CD4-positive, alpha-beta T cell (primary cell): ENCODE data around the gene IP6K3. TPM values are rescaled to one million over a fixed set of nuclear protein-coding genes. Genes with fewer than 3 reads are reported as not detected.

Experiments used
- ATAC-seq: fragments of 200-7000 bp; cut with Tn5 transposase; one replicate; pipeline ENCODE4 v1.10.0; 2022; ENCODE audit warnings: mild to moderate bottlenecking; ENCODE audit not compliant: poor library complexity
- CTCF ChIA-PET: fragments of 350-600 bp; sonication (Branson Sonifier 250); formaldehyde crosslinking; loops from one replicate; lab custom pipeline; 2021; ENCODE audit warnings: antibody characterized with exemption, inconsistent platforms; lab: Charles Lee
- POLR2A ChIA-PET: fragments of 350-600 bp; sonication (Branson Sonifier 250); formaldehyde crosslinking; loops from one replicate; lab custom pipeline; 2021; ENCODE audit warnings: antibody characterized with exemption, inconsistent platforms; lab: Charles Lee
- DNase-seq, 14 experiments: peaks; one replicate each; pipeline ENCODE4 v3.0.0-alpha.2; 2013 to 2020; ENCODE audit warnings: mixed read lengths in 2 of 14
- H3K27ac ChIP-seq, 2 donors: one replicate each; pipeline versions ENCODE4 v1.5.1 to v1.7.0; 2013; ENCODE audit warnings: low read length in 2 of 2, low read depth in 1 of 2, mild to moderate bottlenecking in 1 of 2
- H3K27me3 ChIP-seq, 2 experiments: 1 replicate in 1 of 2; 2 replicates in 1 of 2; pipeline versions ENCODE4 v1.6.1 to v1.7.0; 2013; ENCODE audit warnings: low read length in 2 of 2, control low read depth in 1 of 2, mild to moderate bottlenecking in 1 of 2, moderate library complexity in 1 of 2; ENCODE audit not compliant: insufficient read depth in 2 of 2, control insufficient read depth in 1 of 2
- H3K36me3 ChIP-seq: one replicate; pipeline ENCODE4 v1.6.1; 2013; ENCODE audit warnings: low read length, control low read depth; ENCODE audit not compliant: insufficient read depth
- H3K4me1 ChIP-seq: one replicate; pipeline ENCODE4 v1.6.1; 2013; ENCODE audit warnings: low read length, control low read depth; ENCODE audit not compliant: insufficient read depth
- H3K4me3 ChIP-seq: one replicate; pipeline ENCODE4 v1.5.1; 2013; ENCODE audit warnings: mild to moderate bottlenecking, low read length, moderate library complexity
- H3K9me3 ChIP-seq, 2 experiments: 1 replicate in 1 of 2; 2 replicates in 1 of 2; pipeline versions ENCODE4 v1.6.1 to v1.7.0; 2013; ENCODE audit warnings: low read length in 2 of 2, mild to moderate bottlenecking in 2 of 2, control low read depth in 1 of 2, moderate library complexity in 1 of 2; ENCODE audit not compliant: control insufficient read depth in 1 of 2, insufficient read depth in 1 of 2
- H3K27ac Mint-ChIP-seq: one replicate; pipeline ENCODE4 v1.8.0; 2020; ENCODE audit warnings: mixed read lengths
- H3K27me3 Mint-ChIP-seq: one replicate; pipeline ENCODE4 v1.8.0; 2021; ENCODE audit warnings: mixed read lengths
- H3K36me3 Mint-ChIP-seq: one replicate; pipeline ENCODE4 v1.8.0; 2021; ENCODE audit warnings: low read depth, mixed read lengths
- H3K4me1 Mint-ChIP-seq: one replicate; pipeline ENCODE4 v1.8.0; 2021; ENCODE audit warnings: low read depth, mixed read lengths
- H3K4me3 Mint-ChIP-seq: one replicate; pipeline ENCODE4 v1.8.0; 2020; ENCODE audit warnings: mild to moderate bottlenecking, mixed read lengths
- H3K9me3 Mint-ChIP-seq: one replicate; pipeline ENCODE4 v1.8.0; 2020; ENCODE audit warnings: mixed read lengths
- intact Hi-C, 2 experiments: fragments of 100-400 bp; cut with DNase I in 1 of 2; cut with micrococcal nuclease in 1 of 2; formaldehyde crosslinking; loops; one replicate each; pipeline versions ENCODE4 v1.15.1 to v1.9.0; 2023 to 2025; cut with DNase I, micrococcal nuclease
- total RNA-seq, 174 experiments: library from RNA in 2 of 174; stranded (reverse) in 2 of 174; gene quantifications; one replicate each; pipeline ENCODE4 v1.2.3 and lab custom pipeline; 2021 to 2026
- TF ChIP-seq, protein P1 (sequence below): fragments of 200-600 bp; IDR thresholded peaks from one replicate; pipeline ENCODE4 v1.8.0; 2022; ENCODE audit warnings: antibody characterized with exemption, mild to moderate bottlenecking

IP6K3 gene
- total RNA-seq, 2 experiments from 2014 or later = not detected

DNA sequence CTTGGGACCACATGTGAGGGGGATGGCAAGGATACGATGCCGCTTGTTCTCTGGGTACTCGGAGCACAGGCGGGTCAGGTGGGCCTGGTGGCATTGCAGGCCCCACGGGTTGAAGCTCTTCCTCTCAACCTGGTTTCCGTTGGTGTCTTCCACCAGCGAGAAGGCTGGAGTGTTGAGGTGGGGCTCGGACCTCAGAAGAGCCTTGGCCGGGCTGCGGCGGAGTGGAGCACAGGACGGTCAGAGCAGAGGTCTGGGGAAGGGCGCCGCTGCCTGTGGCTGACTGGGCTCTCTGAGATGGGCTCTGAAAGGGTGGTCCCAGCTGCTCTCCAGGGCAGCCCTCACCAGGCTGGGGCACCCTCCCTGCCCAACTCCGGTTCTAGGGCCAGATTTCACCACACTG, 20.0 kb downstream of the IP6K3 start:
- intact Hi-C loops = no loop called here
- H3K4me3 Mint-ChIP-seq = no peak overlapping the region
- ATAC-seq = no peak
- Histone ChIP-seq H3K27me3 (no peaks in the 10 kb centered on the region), H3K27ac (no peak overlapping the region), H3K4me3 (no peak overlapping the region), H3K9me3 (no peaks in the 10 kb centered on the region), H3K4me1 (peaks cover 17% of the 10 kb centered on the region), H3K36me3 (no peaks in the 10 kb centered on the region)
- no peaks in the 10 kb centered on the region for H3K9me3 Mint-ChIP-seq
- no peak overlapping the region for H3K27ac Mint-ChIP-seq
- DNase-seq = no peak
- H3K27me3 Mint-ChIP-seq = no peaks in the 10 kb centered on the region
- ChIA-PET CTCF (no interaction called here), POLR2A (no interaction called here)
- H3K4me1 Mint-ChIP-seq = peaks cover 27% of the 10 kb centered on the region
- no peaks in the 10 kb centered on the region for H3K36me3 Mint-ChIP-seq
- TF ChIP-seq, protein P1, sequence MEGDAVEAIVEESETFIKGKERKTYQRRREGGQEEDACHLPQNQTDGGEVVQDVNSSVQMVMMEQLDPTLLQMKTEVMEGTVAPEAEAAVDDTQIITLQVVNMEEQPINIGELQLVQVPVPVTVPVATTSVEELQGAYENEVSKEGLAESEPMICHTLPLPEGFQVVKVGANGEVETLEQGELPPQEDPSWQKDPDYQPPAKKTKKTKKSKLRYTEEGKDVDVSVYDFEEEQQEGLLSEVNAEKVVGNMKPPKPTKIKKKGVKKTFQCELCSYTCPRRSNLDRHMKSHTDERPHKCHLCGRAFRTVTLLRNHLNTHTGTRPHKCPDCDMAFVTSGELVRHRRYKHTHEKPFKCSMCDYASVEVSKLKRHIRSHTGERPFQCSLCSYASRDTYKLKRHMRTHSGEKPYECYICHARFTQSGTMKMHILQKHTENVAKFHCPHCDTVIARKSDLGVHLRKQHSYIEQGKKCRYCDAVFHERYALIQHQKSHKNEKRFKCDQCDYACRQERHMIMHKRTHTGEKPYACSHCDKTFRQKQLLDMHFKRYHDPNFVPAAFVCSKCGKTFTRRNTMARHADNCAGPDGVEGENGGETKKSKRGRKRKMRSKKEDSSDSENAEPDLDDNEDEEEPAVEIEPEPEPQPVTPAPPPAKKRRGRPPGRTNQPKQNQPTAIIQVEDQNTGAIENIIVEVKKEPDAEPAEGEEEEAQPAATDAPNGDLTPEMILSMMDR = no peak

DNA sequence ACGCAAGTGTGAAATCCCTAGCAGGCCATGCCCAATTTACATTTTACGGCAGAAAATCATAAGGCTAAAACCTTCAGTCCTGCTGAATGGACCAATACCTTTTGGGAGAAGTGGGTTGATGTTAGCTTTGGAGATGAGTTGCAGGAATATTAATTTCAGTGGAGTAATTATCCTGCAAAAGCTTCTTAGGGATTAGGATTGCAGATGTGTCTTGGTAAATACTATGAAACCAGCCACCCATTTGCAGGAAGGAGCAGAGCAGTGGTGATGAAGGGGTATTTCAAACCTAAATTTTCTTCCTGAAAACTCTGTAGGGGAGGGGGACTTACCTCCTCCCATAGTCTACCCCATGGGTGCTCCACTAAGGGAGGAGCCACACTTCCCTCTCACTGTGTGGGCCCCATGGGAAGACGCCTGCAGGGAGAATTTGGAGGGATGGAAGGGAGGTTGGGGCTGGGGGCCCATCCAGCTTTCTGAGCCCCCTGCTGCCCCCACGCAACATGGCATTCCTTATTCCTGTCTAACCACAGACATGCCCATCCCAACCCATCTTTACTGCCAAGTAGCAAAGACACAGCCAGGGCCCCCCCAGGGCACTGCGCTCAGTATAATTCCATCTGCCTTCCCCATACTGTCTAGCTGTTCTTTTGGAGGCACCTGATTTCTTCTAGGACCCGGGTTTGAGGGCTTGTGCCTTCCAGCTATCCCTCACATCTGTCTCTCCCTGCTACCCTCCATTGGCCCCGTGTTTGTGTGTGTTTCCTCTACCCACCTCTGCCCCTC, 20.6 kb downstream of the IP6K3 start:
- Mint-ChIP-seq H3K4me1 (peaks cover 27% of the 10 kb centered on the region), H3K9me3 (no peaks in the 10 kb centered on the region), H3K4me3 (no peak overlapping the region), H3K27me3 (no peaks in the 10 kb centered on the region), H3K27ac (no peak overlapping the region), H3K36me3 (no peaks in the 10 kb centered on the region)
- Histone ChIP-seq H3K27me3 (no peaks in the 10 kb centered on the region), H3K27ac (no peak overlapping the region), H3K4me3 (no peak overlapping the region), H3K9me3 (no peaks in the 10 kb centered on the region), H3K4me1 (peaks cover 17% of the 10 kb centered on the region), H3K36me3 (no peaks in the 10 kb centered on the region)
- TF ChIP-seq, protein P1 = no peak
- no peak for ATAC-seq
- intact Hi-C loops = no loop called here
- ChIA-PET CTCF (interaction anchor here (1.0 kb wide), 1 partner anchor 18 kb away, joined by 3 read pairs; no protein-coding TSS in a partner anchor), POLR2A (no interaction called here)
- DNase-seq = no peak

DNA sequence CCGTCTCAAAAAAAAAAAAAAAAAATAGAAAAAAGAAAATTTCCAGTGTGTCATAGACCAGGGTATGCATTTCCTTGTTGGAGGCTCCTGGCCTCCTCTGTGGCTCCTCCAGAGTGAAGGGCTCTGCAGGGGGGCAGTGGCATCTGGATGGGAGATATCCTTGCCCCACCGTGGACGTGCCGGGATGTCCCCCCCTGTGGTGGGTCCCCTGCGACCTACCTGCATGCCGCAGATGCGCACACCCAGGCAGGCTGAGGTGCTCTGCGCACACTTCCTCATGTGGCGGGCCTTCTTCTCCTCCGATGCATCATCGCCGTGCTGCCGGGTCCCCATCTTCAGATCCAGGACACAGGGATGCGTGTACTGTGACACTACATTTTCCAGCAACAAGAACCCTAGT, 21.5 kb downstream of the IP6K3 start:
- Mint-ChIP-seq H3K27me3 (peaks cover 2% of the 10 kb centered on the region), H3K4me1 (peaks cover 27% of the 10 kb centered on the region), H3K27ac (no peak overlapping the region), H3K36me3 (no peaks in the 10 kb centered on the region), H3K9me3 (no peaks in the 10 kb centered on the region), H3K4me3 (no peak overlapping the region)
- Histone ChIP-seq H3K27ac (no peak overlapping the region), H3K36me3 (no peaks in the 10 kb centered on the region), H3K27me3 (no peaks in the 10 kb centered on the region), H3K9me3 (no peaks in the 10 kb centered on the region), H3K4me1 (peaks cover 17% of the 10 kb centered on the region), H3K4me3 (no peak overlapping the region)
- DNase-seq (no peak), ATAC-seq (no peak)
- TF ChIP-seq, protein P1 = no peak
- ChIA-PET POLR2A (no interaction called here), CTCF (interaction anchor here (1.0 kb wide), 1 partner anchor 19 kb away, joined by 3 read pairs; no protein-coding TSS in a partner anchor)
- intact Hi-C loops = no loop called here
